Endothelial cell of umbilical vein (primary cell): Measurements from ENCODE around the gene DST. TPM values are rescaled to one million over a fixed set of nuclear protein-coding genes. Genes with fewer than 3 reads are reported as not detected.

ENCODE experiments used
- BruUV-seq: library from RNA; stranded (reverse); fragments of 400-500 nt; replicated peaks from 2 replicates; lab custom pipeline; 2021; lab: Mats Ljungman, UMichigan
- CTCF ChIA-PET: fragments of 300-600, 350-600 bp; sonication (Branson Sonifier 250); formaldehyde crosslinking; loops from one replicate; lab custom pipeline; 2021; ENCODE audit warnings: antibody characterized with exemption, inconsistent platforms; lab: Charles Lee
- POLR2A ChIA-PET: fragments of 300-600, 350-600 bp; sonication (Branson Sonifier 250); formaldehyde crosslinking; loops from one replicate; lab custom pipeline; 2021; ENCODE audit warnings: antibody characterized with exemption, inconsistent platforms; lab: Charles Lee
- DNase-seq: peaks from one replicate; pipeline ENCODE4 v3.0.0-alpha.2; 2011; ENCODE audit warnings: low read depth, low spot score
- FAIRE-seq: peaks from 2 replicates; lab custom pipeline; 2011; peaks lifted over from hg19 to GRCh38; lab: Jason Lieb, UNC
- H2AFZ ChIP-seq: 2 replicates; pipeline ENCODE4 v1.6.0; 2012; ENCODE audit warnings: low read depth, low read length, control low read depth, inconsistent platforms
- H3K27ac ChIP-seq: 2 replicates; pipeline ENCODE4 v1.5.1; 2011; ENCODE audit warnings: low read depth, mild to moderate bottlenecking, control low read depth, low read length, moderate library complexity; ENCODE audit not compliant: insufficient read depth
- H3K27me3 ChIP-seq, 2 experiments: 2 replicates each; pipeline versions ENCODE4 v1.6.0 to v1.6.1; 2011; ENCODE audit warnings: low read length in 2 of 2, mixed read lengths in 1 of 2; ENCODE audit not compliant: control insufficient read depth in 2 of 2, insufficient read depth in 2 of 2
- H3K36me3 ChIP-seq, 2 experiments: 2 replicates in 1 of 2; 3 replicates in 1 of 2; pipeline ENCODE4 v1.5.1; 2011; ENCODE audit warnings: low read length in 2 of 2, mild to moderate bottlenecking in 1 of 2, moderate library complexity in 1 of 2; ENCODE audit not compliant: control insufficient read depth in 2 of 2, insufficient read depth in 2 of 2; ENCODE audit errors: extremely low read depth in 1 of 2
- H3K4me1 ChIP-seq: 3 replicates; pipeline ENCODE4 v1.5.1; 2011; ENCODE audit warnings: mild to moderate bottlenecking, low read length; ENCODE audit not compliant: control insufficient read depth, insufficient read depth; ENCODE audit errors: extremely low read depth
- H3K4me2 ChIP-seq: 2 replicates; pipeline ENCODE4 v1.6.1; 2011; ENCODE audit warnings: low read length, control low read depth, mixed read lengths; ENCODE audit not compliant: insufficient read depth
- H3K4me3 ChIP-seq, 3 experiments: fragments of 200-600 bp in 1 of 3; sonication (generic), shearing (Covaris generic) in 1 of 3; replicated peaks in 1 of 3; 2 replicates each; pipeline ENCODE4 v1.5.1; 2011 to 2016; ENCODE audit warnings: control low read depth in 3 of 3, low read length in 3 of 3, mild to moderate bottlenecking in 2 of 3, inconsistent platforms in 1 of 3, low read depth in 1 of 3, moderate library complexity in 1 of 3; ENCODE audit not compliant: insufficient read depth in 1 of 3
- H3K79me2 ChIP-seq: 2 replicates; pipeline ENCODE4 v1.6.0; 2012; ENCODE audit warnings: low read length, inconsistent platforms; ENCODE audit not compliant: control insufficient read depth, insufficient read depth
- H3K9ac ChIP-seq: replicated peaks from 2 replicates; pipeline ENCODE3; 2011; ENCODE audit warnings: low read length, control low read depth; ENCODE audit not compliant: insufficient read depth; ENCODE audit errors: extremely low read depth
- H3K9me1 ChIP-seq: replicated peaks from 3 replicates; pipeline ENCODE4 v1.6.0; 2011; ENCODE audit warnings: mild to moderate bottlenecking, low read length; ENCODE audit not compliant: control insufficient read depth, insufficient read depth; ENCODE audit errors: extremely low read depth
- H3K9me3 ChIP-seq: replicated peaks from 2 replicates; pipeline ENCODE4 v1.5.1; 2012; ENCODE audit warnings: low read length, inconsistent platforms; ENCODE audit not compliant: control insufficient read depth, insufficient read depth
- H4K20me1 ChIP-seq: replicated peaks from 2 replicates; pipeline ENCODE3; 2011; ENCODE audit warnings: mild to moderate bottlenecking, low read length; ENCODE audit not compliant: control insufficient read depth, insufficient read depth; ENCODE audit errors: extremely low read depth
- CTCF ChIP-seq, 2 donors: IDR thresholded peaks; 1 replicate in 1 of 2; 2 replicates in 1 of 2; pipeline ENCODE4 v1.5.1; 2011; ENCODE audit warnings: low read length in 2 of 2, mild to moderate bottlenecking in 2 of 2, moderate library complexity in 2 of 2, control low read depth in 1 of 2, inconsistent platforms in 1 of 2, low read depth in 1 of 2; ENCODE audit not compliant: insufficient read depth in 1 of 2; ENCODE audit errors: extremely low read depth in 1 of 2
- EZH2 ChIP-seq: IDR thresholded peaks from 2 replicates; pipeline ENCODE4 v1.6.1; 2012; ENCODE audit warnings: borderline replicate concordance, low read depth, mild to moderate bottlenecking, moderate library complexity, low read length, inconsistent platforms; ENCODE audit not compliant: severe bottlenecking
- FOS ChIP-seq: IDR thresholded peaks from 2 replicates; pipeline ENCODE4 v1.6.1; 2011; ENCODE audit warnings: mild to moderate bottlenecking, low read length, moderate library complexity, borderline replicate concordance; ENCODE audit not compliant: insufficient read depth
- GATA2 ChIP-seq: IDR thresholded peaks from 2 replicates; pipeline ENCODE4 v1.7.0; 2011; ENCODE audit warnings: low read depth, mild to moderate bottlenecking, moderate library complexity, mixed read lengths, low read length; ENCODE audit not compliant: insufficient read length, insufficient read depth
- JUN ChIP-seq: IDR thresholded peaks from 2 replicates; pipeline ENCODE4 v1.6.1; 2011; ENCODE audit warnings: borderline replicate concordance, low read depth; ENCODE audit not compliant: insufficient read length, insufficient read depth
- MYC ChIP-seq: IDR thresholded peaks from one replicate; pipeline ENCODE4 v1.6.1; 2011; ENCODE audit warnings: mild to moderate bottlenecking, low read depth, low read length
- POLR2A ChIP-seq: IDR thresholded peaks from 2 replicates; pipeline ENCODE4 v1.6.1; 2012; ENCODE audit warnings: low read depth, mild to moderate bottlenecking, control low read depth, low read length
- POLR2AphosphoS5 ChIP-seq: IDR thresholded peaks from 2 replicates; pipeline ENCODE4 v1.6.1; 2012; ENCODE audit warnings: low read depth, mild to moderate bottlenecking, control low read depth, low read length, moderate library complexity; ENCODE audit not compliant: insufficient read depth
- dilution Hi-C: fragments of 300-500 bp; cut with MboI; formaldehyde crosslinking; loops from one replicate; pipeline ENCODE4 v1.15.0; 2019; ENCODE audit warnings: low sequenced_read_pairs; ENCODE audit not compliant: extremely low pct_ligation_motif_present
- intact Hi-C: fragments of 100-400 bp; cut with micrococcal nuclease; formaldehyde crosslinking; loops from one replicate; pipeline ENCODE4 v1.10.0; 2022
- polyA plus RNA-seq, 4 experiments: library from polyadenylated mRNA; depleted of rRNA in 3 of 4; stranded (reverse) in 3 of 4; unstranded in 1 of 4; fragments of >200 nt; gene quantifications; 2 replicates each; pipeline versions ENCODE4 v1.2.1 to v1.2.3, GENCODE V29; 2011 to 2012; ENCODE audit warnings: missing spikeins in 1 of 4
- total RNA-seq: library from RNA; stranded (reverse); gene quantifications from 2 replicates; pipeline ENCODE4 v1.2.3, GENCODE V29; 2021
- TF ChIP-seq, protein P1 (sequence below): IDR thresholded peaks from 2 replicates; pipeline ENCODE4 v1.6.1; 2011; ENCODE audit not compliant: insufficient read depth, insufficient read length

DST gene
- total and polyA plus RNA-seq, 2 donors (not counting 3 experiments of a cell fraction or from before 2014, with no cell fraction given): 62.3 to 253 TPM

DNA sequence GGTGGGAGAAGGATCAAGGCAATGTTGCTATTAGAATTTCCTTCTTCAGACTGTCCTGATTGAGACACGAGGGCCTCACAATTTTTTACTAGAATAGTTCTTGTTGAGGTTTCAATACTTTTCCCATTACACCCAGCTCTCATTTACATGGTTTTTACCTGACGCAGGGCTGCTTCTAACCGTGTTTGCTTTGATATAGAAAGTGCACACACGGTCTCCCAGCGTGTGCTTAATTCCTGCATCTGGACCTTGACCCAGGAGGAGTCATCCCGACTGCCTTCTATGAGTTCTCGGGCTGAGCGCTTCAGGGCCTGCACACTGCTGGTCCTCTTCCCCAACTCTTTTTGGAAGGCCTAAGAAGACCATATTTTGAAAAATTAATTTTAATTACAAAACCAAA is 160.2 kb downstream of the DST start:
- Histone ChIP-seq H4K20me1 (no peaks in the 10 kb centered on the region), H2AFZ (no peak overlapping the region), H3K9ac (no peak overlapping the region), H3K79me2 (no peaks in the 10 kb centered on the region), H3K4me1 (peaks cover 6% of the 10 kb centered on the region), H3K4me2 (no peak overlapping the region), H3K27ac (no peak overlapping the region), H3K4me3 (no peak overlapping the region), H3K9me3 (no peaks in the 10 kb centered on the region), H3K27me3 (no peaks in the 10 kb centered on the region), H3K36me3 (peaks cover 6 to 17% of the 10 kb centered on the region in 2 experiments), H3K9me1 (no peaks in the 10 kb centered on the region)
- no peak for FAIRE-seq
- BruUV-seq: no TSS peak
- DNase-seq: no peak
- ChIA-PET POLR2A (no interaction called here), CTCF (no interaction called here)
- no peak for TF ChIP-seq CTCF (IDR thresholded peaks at IDR 0.05; ENCODE audit: extremely low read depth in 1 of 2, insufficient read depth in 1 of 2, low read depth in 1 of 2, low read length in 2 of 2)
- TF ChIP-seq, protein P1, sequence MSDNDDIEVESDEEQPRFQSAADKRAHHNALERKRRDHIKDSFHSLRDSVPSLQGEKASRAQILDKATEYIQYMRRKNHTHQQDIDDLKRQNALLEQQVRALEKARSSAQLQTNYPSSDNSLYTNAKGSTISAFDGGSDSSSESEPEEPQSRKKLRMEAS: no peak
- no peak for TF ChIP-seq FOS
- TF ChIP-seq EZH2: no peak
- TF ChIP-seq JUN: no peak
- no peak for TF ChIP-seq POLR2A
- no peak for TF ChIP-seq POLR2AphosphoS5
- TF ChIP-seq GATA2: no peak
- TF ChIP-seq MYC: no peak
- dilution Hi-C loops (no loop called here), intact Hi-C loops (no loop called here)
